Loucy (cell line): ENCODE data around the gene CD28.

Source experiments
- H2AFZ ChIP-seq: fragments of 200-600 bp; sonication (generic); 2 replicates; pipeline ENCODE4 v1.6.0; 2016; ENCODE audit warnings: antibody characterized with exemption, mild to moderate bottlenecking, low read length, moderate library complexity
- H3F3A ChIP-seq: fragments of 200-600 bp; 2 replicates; pipeline ENCODE4 v1.6.0; 2016; ENCODE audit warnings: antibody characterized with exemption, low read depth, mild to moderate bottlenecking
- H3K27me3 ChIP-seq: fragments of 200-600 bp; sonication (generic); 2 replicates; pipeline ENCODE4 v1.6.1; 2014; ENCODE audit warnings: low read length, mild to moderate bottlenecking; ENCODE audit not compliant: insufficient read depth, poor library complexity, severe bottlenecking
- H3K36me3 ChIP-seq: fragments of 200-600 bp; sonication (generic); 2 replicates; pipeline ENCODE4 v1.6.1; 2016; ENCODE audit warnings: low read length; ENCODE audit not compliant: insufficient read depth
- H3K4me1 ChIP-seq: fragments of 200-600 bp; sonication (generic); 2 replicates; pipeline ENCODE4 v1.5.1; 2014; ENCODE audit warnings: low read length, mild to moderate bottlenecking; ENCODE audit not compliant: insufficient read depth, poor library complexity, severe bottlenecking
- H3K4me2 ChIP-seq: fragments of 200-600 bp; sonication (generic); 2 replicates; pipeline ENCODE4 v1.6.0; 2014; ENCODE audit warnings: antibody characterized with exemption, low read length, low read depth, mild to moderate bottlenecking; ENCODE audit not compliant: poor library complexity, severe bottlenecking
- H3K4me3 ChIP-seq: fragments of 200-600 bp; sonication (generic); 2 replicates; pipeline ENCODE4 v1.5.1; 2014; ENCODE audit warnings: low read length, mild to moderate bottlenecking, mixed read lengths; ENCODE audit not compliant: poor library complexity, severe bottlenecking
- H3K79me2 ChIP-seq: fragments of 200-600 bp; sonication (generic); 2 replicates; pipeline ENCODE4 v1.6.1; 2014; ENCODE audit warnings: low read length; ENCODE audit not compliant: insufficient read depth
- H3K9ac ChIP-seq: fragments of 200-600 bp; sonication (generic); 2 replicates; pipeline ENCODE4 v1.6.0; 2014; ENCODE audit warnings: mild to moderate bottlenecking, low read depth, low read length, moderate library complexity; ENCODE audit not compliant: poor library complexity, severe bottlenecking
- H3K9me2 ChIP-seq: fragments of 200-600 bp; sonication (generic); replicated peaks from 2 replicates; pipeline ENCODE4 v1.6.1; 2016; ENCODE audit warnings: low read depth, low read length, mixed read lengths
- H3K9me3 ChIP-seq: fragments of 200-600 bp; sonication (generic); 2 replicates; pipeline ENCODE4 v1.6.1; 2014; ENCODE audit warnings: mild to moderate bottlenecking, antibody characterized with exemption, low read length, low read depth; ENCODE audit not compliant: insufficient read depth
- H4K20me1 ChIP-seq: fragments of 200-600 bp; sonication (generic); 2 replicates; pipeline ENCODE4 v1.6.0; 2014; ENCODE audit warnings: antibody characterized with exemption, low read length, mild to moderate bottlenecking; ENCODE audit not compliant: insufficient read depth, poor library complexity, severe bottlenecking
- EZH2phosphoT487 ChIP-seq: fragments of 200-600 bp; IDR thresholded peaks from 2 replicates; pipeline ENCODE4 v1.6.1; 2018; ENCODE audit warnings: antibody characterized with exemption, mild to moderate bottlenecking, moderate library complexity, borderline replicate concordance
- TF ChIP-seq, protein P1 (sequence below): fragments of 200-600 bp; sonication (generic); conservative IDR thresholded peaks from 2 replicates; pipeline ENCODE4 v1.5.1; 2014; ENCODE audit warnings: mild to moderate bottlenecking, antibody characterized with exemption, low read length

CD28 gene

DNA sequence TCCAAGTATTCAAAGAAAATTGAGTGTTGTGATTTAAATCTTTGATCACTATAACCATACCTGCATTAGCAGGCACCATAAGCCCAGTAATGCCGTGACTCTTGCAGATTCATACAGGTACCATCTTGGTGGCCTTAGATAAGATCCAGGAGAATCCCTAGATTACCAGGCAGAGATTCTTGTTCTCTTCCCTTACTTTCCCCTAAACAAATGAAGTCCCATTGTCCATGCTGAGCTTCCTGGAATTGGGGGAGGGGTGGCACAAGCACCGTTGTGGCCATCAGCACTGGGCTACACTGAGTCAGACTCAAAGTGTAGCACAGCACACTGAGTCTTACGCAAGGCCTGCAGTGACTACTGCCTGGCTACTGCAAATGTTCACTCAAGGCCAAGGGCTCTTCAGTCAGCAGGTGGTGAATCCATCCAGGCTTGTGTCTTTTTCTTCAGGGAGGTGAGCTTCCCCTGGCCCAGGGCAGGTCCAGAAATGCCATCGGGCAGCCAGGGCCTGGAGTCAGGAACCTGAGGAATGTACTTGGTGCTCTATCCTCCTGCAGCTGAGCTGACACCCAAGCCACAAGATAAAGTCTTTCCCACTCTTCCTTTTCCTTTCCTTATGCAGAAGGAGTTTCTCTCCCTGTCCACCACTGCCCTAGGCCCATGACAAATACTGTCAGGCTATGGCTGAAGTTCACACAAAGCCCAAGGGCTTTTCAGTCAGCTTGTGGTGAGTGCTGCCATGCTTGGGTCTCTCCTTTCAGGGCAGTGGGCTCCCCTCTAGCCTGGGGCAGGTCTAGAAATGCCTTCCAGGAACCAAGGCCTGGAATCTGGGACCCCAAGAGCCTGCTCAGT, 52.6 kb downstream of the CD28 start:
- Histone ChIP-seq H3K4me3 (no peak overlapping the region), H3K9ac (no peak overlapping the region), H3K79me2 (no peaks in the 10 kb centered on the region), H3K4me1 (no peaks in the 10 kb centered on the region), H3F3A (no peaks in the 10 kb centered on the region), H3K9me2 (no peaks in the 10 kb centered on the region), H3K9me3 (peaks cover 3% of the 10 kb centered on the region; the same call in 1 of the 2 replicates), H3K36me3 (no peaks in the 10 kb centered on the region), H4K20me1 (no peaks in the 10 kb centered on the region), H3K4me2 (no peak overlapping the region), H2AFZ (no peak overlapping the region), H3K27me3 (no peaks in the 10 kb centered on the region)
- no peak for TF ChIP-seq EZH2phosphoT487
- TF ChIP-seq, protein P1, sequence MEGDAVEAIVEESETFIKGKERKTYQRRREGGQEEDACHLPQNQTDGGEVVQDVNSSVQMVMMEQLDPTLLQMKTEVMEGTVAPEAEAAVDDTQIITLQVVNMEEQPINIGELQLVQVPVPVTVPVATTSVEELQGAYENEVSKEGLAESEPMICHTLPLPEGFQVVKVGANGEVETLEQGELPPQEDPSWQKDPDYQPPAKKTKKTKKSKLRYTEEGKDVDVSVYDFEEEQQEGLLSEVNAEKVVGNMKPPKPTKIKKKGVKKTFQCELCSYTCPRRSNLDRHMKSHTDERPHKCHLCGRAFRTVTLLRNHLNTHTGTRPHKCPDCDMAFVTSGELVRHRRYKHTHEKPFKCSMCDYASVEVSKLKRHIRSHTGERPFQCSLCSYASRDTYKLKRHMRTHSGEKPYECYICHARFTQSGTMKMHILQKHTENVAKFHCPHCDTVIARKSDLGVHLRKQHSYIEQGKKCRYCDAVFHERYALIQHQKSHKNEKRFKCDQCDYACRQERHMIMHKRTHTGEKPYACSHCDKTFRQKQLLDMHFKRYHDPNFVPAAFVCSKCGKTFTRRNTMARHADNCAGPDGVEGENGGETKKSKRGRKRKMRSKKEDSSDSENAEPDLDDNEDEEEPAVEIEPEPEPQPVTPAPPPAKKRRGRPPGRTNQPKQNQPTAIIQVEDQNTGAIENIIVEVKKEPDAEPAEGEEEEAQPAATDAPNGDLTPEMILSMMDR = no peak

DNA sequence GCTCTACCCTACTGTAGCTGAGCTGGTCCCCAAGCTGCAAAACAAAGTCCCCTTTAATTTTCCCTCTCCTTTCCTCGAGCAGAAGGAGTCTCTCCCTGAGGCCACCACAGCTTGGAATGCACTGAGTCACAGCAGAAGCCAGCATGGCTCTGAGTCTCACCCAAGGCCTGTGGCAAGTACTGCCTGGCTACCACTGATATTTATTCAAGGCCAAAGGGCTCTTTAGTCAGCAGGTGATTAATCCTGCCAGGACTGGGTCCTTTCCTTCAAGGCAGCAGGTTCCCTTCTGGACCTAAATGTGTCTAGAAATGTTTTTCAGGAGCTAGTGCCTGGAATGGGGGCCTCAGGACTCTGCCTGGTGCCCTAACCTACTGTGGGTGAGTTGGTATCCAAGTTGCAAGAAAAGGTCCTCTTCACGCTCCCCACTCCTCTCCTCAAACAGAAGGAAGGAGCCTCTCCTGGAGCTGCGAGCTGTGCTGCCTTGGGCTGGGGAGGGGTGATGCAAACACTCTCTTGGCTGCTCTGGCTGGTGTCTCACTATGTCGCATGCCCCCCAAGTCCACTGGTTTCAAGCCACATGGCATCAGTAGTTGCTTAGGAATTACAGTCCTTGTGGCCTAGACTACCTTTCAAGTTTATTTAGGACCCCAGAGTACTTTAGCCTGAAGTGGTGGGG, 53.4 kb downstream of the CD28 start:
- H3K9me3 ChIP-seq = peaks cover 3% of the 10 kb centered on the region; the same call in 1 of the 2 replicates
- TF ChIP-seq, protein P1 = no peak
- TF ChIP-seq EZH2phosphoT487 = no peak
- H3K4me1 ChIP-seq = no peaks in the 10 kb centered on the region
- no peak overlapping the region for H3K9ac ChIP-seq
- no peaks in the 10 kb centered on the region for H3K9me2 ChIP-seq
- H3F3A ChIP-seq = no peaks in the 10 kb centered on the region
- no peak overlapping the region for H3K4me3 ChIP-seq
- H3K79me2 ChIP-seq = no peaks in the 10 kb centered on the region
- no peak overlapping the region for H2AFZ ChIP-seq
- H3K27me3 ChIP-seq = no peaks in the 10 kb centered on the region
- H4K20me1 ChIP-seq = no peaks in the 10 kb centered on the region
- no peaks in the 10 kb centered on the region for H3K36me3 ChIP-seq
- no peak overlapping the region for H3K4me2 ChIP-seq

DNA sequence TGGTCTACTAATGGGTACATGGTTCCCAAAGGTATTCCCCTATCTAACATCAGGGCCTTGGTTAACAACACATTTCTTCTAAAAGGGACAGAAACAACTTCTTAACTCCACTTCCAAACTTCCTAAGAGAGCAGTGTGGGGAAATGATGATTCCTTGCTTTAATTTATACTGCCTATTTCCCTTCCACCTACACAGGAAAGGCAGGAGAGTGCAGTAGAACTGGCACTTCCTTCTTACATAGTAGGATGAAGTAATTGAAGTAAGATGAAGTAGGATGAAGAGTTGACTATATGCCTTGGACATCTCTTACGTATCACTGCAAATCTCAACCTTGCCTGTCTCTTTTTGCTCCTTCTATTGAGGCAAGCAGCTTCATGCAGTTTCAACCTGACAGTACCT, 54.7 kb downstream of the CD28 start:
- Histone ChIP-seq H3K27me3 (no peaks in the 10 kb centered on the region), H3K4me3 (no peak overlapping the region), H3K9me3 (peaks cover 3% of the 10 kb centered on the region; the same call in 1 of the 2 replicates), H3K79me2 (no peaks in the 10 kb centered on the region), H3K36me3 (no peaks in the 10 kb centered on the region), H3K4me2 (no peak overlapping the region), H4K20me1 (no peaks in the 10 kb centered on the region), H3K9me2 (no peaks in the 10 kb centered on the region), H3K4me1 (no peaks in the 10 kb centered on the region), H3F3A (no peaks in the 10 kb centered on the region), H3K9ac (no peak overlapping the region), H2AFZ (no peak overlapping the region)
- TF ChIP-seq EZH2phosphoT487 = no peak
